NB4 (cell line): ENCODE measurements around the gene ADGRG1.

Source experiments
- MYC ChIP-seq: IDR thresholded peaks from 2 replicates; pipeline ENCODE4 v1.6.1; 2011; ENCODE audit warnings: low read depth, low read length
- POLR2A ChIP-seq: IDR thresholded peaks from 2 replicates; pipeline ENCODE4 v1.6.1; 2011; ENCODE audit warnings: mild to moderate bottlenecking; ENCODE audit not compliant: insufficient read length; ENCODE audit errors: extremely low read depth
- TF ChIP-seq, protein P1 (sequence below): IDR thresholded peaks from one replicate; pipeline ENCODE4 v1.5.1; 2012; ENCODE audit warnings: low read depth, low read length
- TF ChIP-seq, protein P2 (sequence below): IDR thresholded peaks from 2 replicates; pipeline ENCODE4 v1.6.1; 2011; ENCODE audit warnings: low read depth, low read length

DNA sequence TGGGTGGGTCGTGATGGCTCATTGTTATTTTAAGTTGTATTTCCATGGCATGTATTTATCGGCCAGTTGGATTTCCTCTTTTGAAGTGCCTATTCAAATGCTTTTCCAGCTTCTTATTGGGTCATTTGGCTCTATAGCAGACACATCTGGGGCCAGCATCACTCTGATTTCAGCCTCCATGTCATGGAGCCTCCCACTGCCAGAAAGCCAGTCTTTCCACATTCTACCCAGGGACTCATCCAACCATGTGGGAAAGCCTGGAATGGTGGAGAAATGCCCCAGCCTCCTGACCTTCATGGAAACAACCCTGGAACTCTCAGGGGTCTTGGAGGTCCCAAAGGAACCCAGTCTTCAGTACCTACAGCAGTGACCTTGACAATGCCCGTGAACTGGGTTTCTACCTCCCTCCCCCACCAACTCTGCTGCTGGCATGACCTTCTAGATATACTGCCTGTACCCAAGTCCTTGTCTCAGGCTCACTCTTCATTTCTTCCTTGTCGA lies 33.8 kb upstream of the ADGRG1 start:
- TF ChIP-seq, protein P1, sequence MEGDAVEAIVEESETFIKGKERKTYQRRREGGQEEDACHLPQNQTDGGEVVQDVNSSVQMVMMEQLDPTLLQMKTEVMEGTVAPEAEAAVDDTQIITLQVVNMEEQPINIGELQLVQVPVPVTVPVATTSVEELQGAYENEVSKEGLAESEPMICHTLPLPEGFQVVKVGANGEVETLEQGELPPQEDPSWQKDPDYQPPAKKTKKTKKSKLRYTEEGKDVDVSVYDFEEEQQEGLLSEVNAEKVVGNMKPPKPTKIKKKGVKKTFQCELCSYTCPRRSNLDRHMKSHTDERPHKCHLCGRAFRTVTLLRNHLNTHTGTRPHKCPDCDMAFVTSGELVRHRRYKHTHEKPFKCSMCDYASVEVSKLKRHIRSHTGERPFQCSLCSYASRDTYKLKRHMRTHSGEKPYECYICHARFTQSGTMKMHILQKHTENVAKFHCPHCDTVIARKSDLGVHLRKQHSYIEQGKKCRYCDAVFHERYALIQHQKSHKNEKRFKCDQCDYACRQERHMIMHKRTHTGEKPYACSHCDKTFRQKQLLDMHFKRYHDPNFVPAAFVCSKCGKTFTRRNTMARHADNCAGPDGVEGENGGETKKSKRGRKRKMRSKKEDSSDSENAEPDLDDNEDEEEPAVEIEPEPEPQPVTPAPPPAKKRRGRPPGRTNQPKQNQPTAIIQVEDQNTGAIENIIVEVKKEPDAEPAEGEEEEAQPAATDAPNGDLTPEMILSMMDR: no peak
- TF ChIP-seq POLR2A: no peak
- no peak for TF ChIP-seq MYC
- TF ChIP-seq, protein P2, sequence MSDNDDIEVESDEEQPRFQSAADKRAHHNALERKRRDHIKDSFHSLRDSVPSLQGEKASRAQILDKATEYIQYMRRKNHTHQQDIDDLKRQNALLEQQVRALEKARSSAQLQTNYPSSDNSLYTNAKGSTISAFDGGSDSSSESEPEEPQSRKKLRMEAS: no peak
